HCT116 (cell line): ENCODE results near the gene VSX1. TPM values are rescaled to one million over a fixed set of nuclear protein-coding genes. Genes with fewer than 3 reads are reported as not detected.

Experiments
- ATAC-seq: fragments of 200-7000 bp; cut with Tn5 transposase; 2 replicates; pipeline ENCODE4 v1.9.1; 2020; ENCODE audit warnings: mild to moderate bottlenecking, moderate library complexity
- BruUV-seq: library from RNA; stranded (reverse); fragments of 400-500 nt; replicated peaks from 2 replicates; lab custom pipeline; 2021; lab: Mats Ljungman, UMichigan
- CTCF ChIA-PET: fragments of 300-600 bp; sonication (Branson Sonifier 250); formaldehyde crosslinking; loops from one replicate; lab custom pipeline; 2021; ENCODE audit warnings: antibody characterized with exemption; lab: Charles Lee
- POLR2A ChIA-PET: fragments of 300-600, 350-600 bp; sonication (Branson Sonifier 250); formaldehyde crosslinking; loops from one replicate; lab custom pipeline; 2021; ENCODE audit warnings: antibody characterized with exemption; lab: Charles Lee
- RAD21 ChIA-PET, 2 experiments: fragments of 300-600 bp; sonication (Branson Sonifier 250); formaldehyde crosslinking; loops; one replicate each; lab custom pipeline; 2023; ENCODE audit warnings: low total read pairs in 2 of 2; ENCODE audit not compliant: uncharacterized antibody in 2 of 2, unreplicated experiment in 2 of 2, low non-redundant PET in 1 of 2; lab: Charles Lee
- DNase-seq: peaks from one replicate; pipeline ENCODE4 v3.0.0-alpha.2; 2010; ENCODE audit warnings: low read depth, low spot score
- H2AFZ ChIP-seq: fragments of 200-600 bp; shearing (Covaris generic), sonication (generic); 2 replicates; pipeline ENCODE4 v1.6.1; 2017; ENCODE audit warnings: low read depth, mixed run types, mixed read lengths, antibody characterized with exemption, low read length; ENCODE audit not compliant: poor library complexity, severe bottlenecking
- H3K27ac ChIP-seq: 2 replicates; pipeline ENCODE4 v1.5.1; 2012; ENCODE audit warnings: low read depth, low read length
- H3K27me3 ChIP-seq: fragments of 200-600 bp; sonication (generic); 2 replicates; pipeline ENCODE4 v1.6.1; 2016; ENCODE audit warnings: mixed run types, low read length, mixed read lengths; ENCODE audit not compliant: insufficient read depth
- H3K36me3 ChIP-seq, 2 experiments: fragments of 200-500 bp in 1 of 2; fragments of 200-600 bp in 1 of 2; sonication (Bioruptor generic) in 1 of 2; sonication (generic) in 1 of 2; 2 replicates each; pipeline versions ENCODE4 v1.5.1 to v1.6.1; 2014 to 2016; ENCODE audit warnings: low read length in 2 of 2, inconsistent platforms in 1 of 2, mixed read lengths in 1 of 2, mixed run types in 1 of 2; ENCODE audit not compliant: insufficient read depth in 2 of 2, control insufficient read depth in 1 of 2
- H3K4me1 ChIP-seq, 2 experiments: fragments of 200-600 bp in 1 of 2; sonication (generic) in 1 of 2; 2 replicates each; pipeline versions ENCODE4 v1.5.1 to v1.6.1; 2012 to 2017; ENCODE audit warnings: low read length in 2 of 2, inconsistent platforms in 1 of 2, mild to moderate bottlenecking in 1 of 2, mixed read lengths in 1 of 2, mixed run types in 1 of 2, moderate library complexity in 1 of 2; ENCODE audit not compliant: insufficient read depth in 2 of 2, control insufficient read depth in 1 of 2
- H3K4me2 ChIP-seq: fragments of 200-600 bp; sonication (generic); 2 replicates; pipeline ENCODE4 v1.6.1; 2017; ENCODE audit warnings: mixed run types, low read length, mixed read lengths
- H3K4me3 ChIP-seq, 2 experiments: fragments of 200-600 bp in 1 of 2; sonication (generic) in 1 of 2; replicated peaks in 1 of 2; 2 replicates each; pipeline ENCODE4 v1.5.1; 2011 to 2016; ENCODE audit warnings: low read length in 2 of 2, control low read depth in 1 of 2, low read depth in 1 of 2, mild to moderate bottlenecking in 1 of 2, mixed read lengths in 1 of 2, mixed run types in 1 of 2
- H3K79me2 ChIP-seq: fragments of 200-600 bp; sonication (generic); 2 replicates; pipeline ENCODE4 v1.6.1; 2017; ENCODE audit warnings: mild to moderate bottlenecking, mixed run types, low read length, moderate library complexity, mixed read lengths; ENCODE audit not compliant: insufficient read depth
- H3K9ac ChIP-seq: fragments of 200-600 bp; sonication (generic); 2 replicates; pipeline ENCODE4 v1.6.1; 2016; ENCODE audit warnings: low read length, mixed read lengths
- H3K9me2 ChIP-seq: fragments of 200-600 bp; sonication (generic), shearing (Covaris generic); 2 replicates; pipeline ENCODE4 v1.6.1; 2017; ENCODE audit warnings: mixed run types, mild to moderate bottlenecking, moderate library complexity; ENCODE audit not compliant: insufficient read depth
- H3K9me3 ChIP-seq, 2 experiments: fragments of 200-500 bp in 1 of 2; fragments of 200-600 bp in 1 of 2; sonication (Bioruptor generic) in 1 of 2; sonication (generic) in 1 of 2; 2 replicates each; pipeline ENCODE4 v1.6.1; 2014 to 2017; ENCODE audit warnings: low read length in 2 of 2, mixed read lengths in 2 of 2, inconsistent platforms in 1 of 2, low read depth in 1 of 2, mild to moderate bottlenecking in 1 of 2, mixed run types in 1 of 2, moderate library complexity in 1 of 2; ENCODE audit not compliant: control insufficient read depth in 1 of 2, insufficient read depth in 1 of 2
- H4K20me1 ChIP-seq: fragments of 200-600 bp; sonication (generic), shearing (Covaris generic); 2 replicates; pipeline ENCODE4 v1.6.1; 2017; ENCODE audit warnings: mixed run types, mild to moderate bottlenecking, moderate library complexity; ENCODE audit not compliant: insufficient read depth
- CEBPB ChIP-seq: IDR thresholded peaks from 2 replicates; pipeline ENCODE4 v1.6.1; 2012; ENCODE audit warnings: low read depth
- EZH2 ChIP-seq: fragments of 200-600 bp; sonication (generic); IDR thresholded peaks from 2 replicates; pipeline ENCODE4 v1.6.1; 2017; ENCODE audit warnings: antibody characterized with exemption, mixed run types
- MAX ChIP-seq: IDR thresholded peaks from 2 replicates; pipeline ENCODE4 v1.6.1; 2012
- POLR2AphosphoS5 ChIP-seq: IDR thresholded peaks from 2 replicates; pipeline ENCODE4 v1.6.1; 2011; ENCODE audit warnings: mild to moderate bottlenecking, low read depth, low read length, moderate library complexity
- SP1 ChIP-seq: IDR thresholded peaks from 2 replicates; pipeline ENCODE4 v1.6.1; 2012; ENCODE audit warnings: low read depth
- YY1 ChIP-seq: IDR thresholded peaks from 2 replicates; pipeline ENCODE4 v1.6.1; 2011; ENCODE audit warnings: low read length, low read depth, moderate library complexity, mild to moderate bottlenecking; ENCODE audit not compliant: insufficient replicate concordance; ENCODE audit errors: extremely low read depth
- ZBTB33 ChIP-seq: IDR thresholded peaks from 2 replicates; pipeline ENCODE4 v1.6.1; 2011; ENCODE audit warnings: mild to moderate bottlenecking, low read length, moderate library complexity; ENCODE audit not compliant: insufficient replicate concordance; ENCODE audit errors: extremely low read depth
- ZNF274 ChIP-seq: fragments of 200-500 bp; sonication (Bioruptor generic); IDR thresholded peaks from 2 replicates; pipeline ENCODE4 v1.6.1; 2014; ENCODE audit warnings: mild to moderate bottlenecking, low read depth, low read length, inconsistent platforms
- intact Hi-C: fragments of 100-400 bp; cut with micrococcal nuclease; formaldehyde crosslinking; loops from 2 replicates; pipeline ENCODE4 v1.10.0; 2022
- total RNA-seq: library from RNA; stranded (reverse); gene quantifications from one replicate; pipeline ENCODE4 v1.2.1, GENCODE V29; 2021; ENCODE audit not compliant: unreplicated experiment

VSX1 gene
- total RNA-seq, 1 experiment from 2014 or later = not detected

GRCh38 chr20:25039697-25040437 lies 42.1 kb downstream of the VSX1 start:
- no TSS peak for BruUV-seq
- CTCF ChIA-PET = no interaction called here
- H3K9ac ChIP-seq = no peak overlapping the region
- no peaks in the 10 kb centered on the region for H3K9me2 ChIP-seq
- H3K4me3 ChIP-seq = no peak overlapping the region
- TF ChIP-seq EZH2 (no peak), MAX (no peak), SP1 (no peak)
- H3K36me3 ChIP-seq = no peaks in the 10 kb centered on the region
- no peaks in the 10 kb centered on the region for H3K27me3 ChIP-seq
- no peaks in the 10 kb centered on the region for H4K20me1 ChIP-seq
- intact Hi-C loops = no loop called here
- DNase-seq (no peak), ATAC-seq (no peak)
- RAD21 ChIA-PET = no interaction called here
- H3K4me2 ChIP-seq = no peak overlapping the region
- no peak overlapping the region for H3K27ac ChIP-seq
- POLR2A ChIA-PET = no interaction called here
- H2AFZ ChIP-seq = no peak overlapping the region
- no peaks in the 10 kb centered on the region for H3K9me3 ChIP-seq
- no peaks in the 10 kb centered on the region for H3K79me2 ChIP-seq
- no peaks in the 10 kb centered on the region for H3K4me1 ChIP-seq

GRCh38 chr20:25038591-25039015 lies 43.3 kb downstream of the VSX1 start:
- no peaks in the 10 kb centered on the region for H3K79me2 ChIP-seq
- H3K9me3 ChIP-seq = no peaks in the 10 kb centered on the region
- BruUV-seq = no TSS peak
- POLR2A ChIA-PET = no interaction called here
- TF ChIP-seq ZBTB33 = no peak
- no peak for TF ChIP-seq YY1
- no peak for TF ChIP-seq ZNF274
- no peak for TF ChIP-seq CEBPB
- no peak for TF ChIP-seq EZH2
- no peak for TF ChIP-seq POLR2AphosphoS5
- TF ChIP-seq, all 23 proteins: peak for 0
- Histone ChIP-seq H3K4me2 (no peak overlapping the region), H3K27ac (no peak overlapping the region), H3K4me1 (no peaks in the 10 kb centered on the region), H3K36me3 (no peaks in the 10 kb centered on the region), H3K9ac (no peak overlapping the region), H3K27me3 (no peaks in the 10 kb centered on the region), H3K4me3 (no peak overlapping the region), H4K20me1 (no peaks in the 10 kb centered on the region), H2AFZ (no peak overlapping the region), H3K9me2 (no peaks in the 10 kb centered on the region)
- ATAC-seq = no peak
- DNase-seq = no peak
- intact Hi-C loops = no loop called here
- ChIA-PET RAD21 (no interaction called here), CTCF (no interaction called here)
